GM19455 (cell line): ENCODE data around the gene FLNB.

Experiments
- ATAC-seq: cut with Tn5 transposase; IDR thresholded peaks from one replicate; pipeline ENCODE4 v1.9.1; 2021; ENCODE audit not compliant: unreplicated experiment

The FLNB gene

DNA sequence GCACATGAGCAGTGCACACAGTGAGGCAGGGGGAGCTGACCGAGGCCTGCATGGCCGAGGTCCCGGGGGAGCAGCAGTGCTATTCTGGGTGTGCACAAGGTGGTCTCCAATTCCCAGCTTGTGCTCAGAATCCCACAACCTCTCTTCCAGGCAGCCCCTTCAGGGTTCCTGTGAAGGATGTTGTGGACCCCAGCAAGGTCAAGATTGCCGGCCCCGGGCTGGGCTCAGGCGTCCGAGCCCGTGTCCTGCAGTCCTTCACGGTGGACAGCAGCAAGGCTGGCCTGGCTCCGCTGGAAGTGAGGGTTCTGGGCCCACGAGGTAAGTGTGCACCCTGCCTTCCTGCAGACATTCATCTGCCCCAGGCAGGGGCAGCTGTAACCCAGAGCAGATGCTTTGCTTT is 122.4 kb downstream of the FLNB start:
- ATAC-seq: no peak

DNA sequence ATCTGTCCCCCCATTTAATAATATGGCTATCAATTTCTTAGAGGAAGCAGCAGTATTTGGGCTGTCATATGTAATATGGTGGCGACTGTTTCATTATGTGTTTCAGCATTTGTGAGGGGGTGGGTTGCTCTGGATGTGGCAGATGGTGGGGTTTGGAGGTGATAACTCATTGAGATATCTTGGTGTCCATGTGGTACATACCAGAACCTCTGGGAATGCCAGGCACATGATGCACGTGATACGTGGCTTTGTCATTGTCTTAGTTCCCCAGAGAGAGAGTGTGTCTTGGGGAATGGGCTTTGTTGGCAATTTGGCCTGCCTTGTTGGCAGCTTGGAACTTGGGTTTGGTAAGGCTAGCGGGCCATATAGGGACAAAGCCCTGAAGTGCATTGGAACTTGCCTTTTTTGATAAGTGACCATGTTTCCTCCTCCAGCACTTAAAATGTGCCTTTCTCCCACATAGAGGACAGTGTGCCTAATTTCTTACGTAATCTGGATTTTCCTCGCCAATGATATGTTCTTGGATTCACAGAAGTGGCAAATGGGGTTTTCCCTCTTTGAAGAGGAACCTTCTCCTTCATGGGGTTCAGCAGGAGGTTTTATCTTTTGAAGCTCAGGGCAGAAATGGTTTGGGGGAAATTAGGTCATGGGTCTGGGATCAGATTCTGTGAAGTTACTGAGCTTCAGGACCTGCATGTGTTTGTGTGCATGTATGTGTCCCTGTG is 123.0 kb downstream of the FLNB start:
- no peak for ATAC-seq

DNA sequence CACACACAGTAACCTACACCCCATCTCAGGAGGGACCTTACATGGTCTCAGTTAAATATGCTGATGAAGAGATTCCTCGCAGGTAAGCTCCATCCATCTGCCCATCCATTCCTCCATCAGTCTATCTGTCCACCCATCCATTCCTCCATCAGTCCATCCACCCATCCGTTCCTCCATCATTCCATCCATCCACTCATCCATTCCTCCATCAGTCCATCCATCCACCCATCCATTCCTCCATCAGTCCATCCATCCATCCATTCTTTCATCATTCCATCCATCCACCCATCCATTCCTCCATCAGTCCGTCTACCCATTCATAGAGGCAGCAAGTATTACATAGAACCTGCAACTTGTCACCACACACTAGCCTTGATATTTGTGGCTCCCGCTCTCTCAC is 124.6 kb downstream of the FLNB start:
- ATAC-seq: no peak

DNA sequence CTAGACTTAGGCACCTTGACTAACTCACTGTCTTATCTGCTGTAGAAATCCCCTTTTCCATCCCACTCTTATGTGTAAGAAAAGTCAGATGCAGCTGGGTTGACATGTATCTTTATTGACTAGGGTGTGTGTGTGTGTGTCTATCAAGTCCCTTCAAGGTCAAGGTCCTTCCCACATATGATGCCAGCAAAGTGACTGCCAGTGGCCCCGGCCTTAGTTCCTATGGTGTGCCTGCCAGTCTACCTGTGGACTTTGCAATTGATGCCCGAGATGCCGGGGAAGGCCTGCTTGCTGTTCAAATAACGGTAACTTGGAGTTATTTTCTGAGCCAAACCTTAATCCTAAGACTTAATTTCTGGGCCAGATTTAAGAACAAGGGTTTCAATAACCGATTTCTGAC is 126.2 kb downstream of the FLNB start:
- ATAC-seq: no peak

DNA sequence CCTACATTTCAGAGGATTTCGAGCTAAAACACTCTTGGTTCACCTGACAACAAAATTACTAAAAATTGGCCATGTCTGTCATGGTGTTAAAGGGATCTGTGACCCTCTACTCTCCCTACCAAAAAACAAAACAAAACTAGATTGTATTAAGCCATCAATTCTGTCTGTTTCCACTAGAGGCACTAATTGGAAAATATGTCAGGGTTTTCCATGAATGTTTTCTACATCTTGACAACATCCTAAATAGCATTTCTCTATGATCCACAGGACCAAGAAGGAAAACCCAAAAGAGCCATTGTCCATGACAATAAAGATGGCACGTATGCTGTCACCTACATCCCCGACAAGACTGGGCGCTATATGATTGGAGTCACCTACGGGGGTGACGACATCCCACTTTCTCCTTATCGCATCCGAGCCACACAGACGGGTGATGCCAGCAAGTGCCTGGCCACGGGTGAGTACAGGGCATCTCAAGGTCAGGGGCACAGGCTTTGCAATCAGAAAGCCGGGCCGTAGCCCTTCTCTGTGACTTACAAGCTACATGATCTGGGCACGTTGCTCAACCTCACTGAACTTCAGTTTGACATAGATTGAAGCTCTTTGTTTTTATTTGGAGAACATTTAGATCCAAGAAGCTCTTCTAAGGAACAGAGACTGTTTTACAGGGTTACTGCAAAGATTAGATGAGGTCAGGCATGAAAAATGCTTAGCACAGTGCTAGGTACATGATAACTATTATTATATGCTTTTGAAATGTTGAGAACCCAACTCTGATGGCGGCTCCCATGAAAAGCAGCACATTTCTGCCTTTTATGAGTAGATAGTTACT is 127.7 kb downstream of the FLNB start:
- no peak for ATAC-seq

DNA sequence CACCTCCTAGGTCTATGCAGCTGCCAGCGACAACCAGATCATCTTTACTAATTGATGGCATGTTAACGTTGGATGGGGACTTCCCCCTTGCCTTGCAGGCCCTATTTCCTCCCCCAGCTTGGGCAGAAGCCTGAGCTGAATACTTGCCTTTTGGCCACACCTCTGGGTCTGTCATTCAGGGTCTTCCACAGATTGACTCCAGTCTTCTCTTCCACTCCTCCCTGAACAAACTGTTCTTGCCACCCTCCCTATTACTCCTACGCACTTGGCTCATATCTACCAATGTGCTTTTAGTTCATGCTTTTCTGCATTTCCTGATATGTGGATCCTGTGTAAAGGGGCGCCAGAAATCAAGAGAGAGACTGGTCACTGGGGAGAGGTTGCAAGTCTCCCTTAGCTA is 129.1 kb downstream of the FLNB start:
- no peak for ATAC-seq

DNA sequence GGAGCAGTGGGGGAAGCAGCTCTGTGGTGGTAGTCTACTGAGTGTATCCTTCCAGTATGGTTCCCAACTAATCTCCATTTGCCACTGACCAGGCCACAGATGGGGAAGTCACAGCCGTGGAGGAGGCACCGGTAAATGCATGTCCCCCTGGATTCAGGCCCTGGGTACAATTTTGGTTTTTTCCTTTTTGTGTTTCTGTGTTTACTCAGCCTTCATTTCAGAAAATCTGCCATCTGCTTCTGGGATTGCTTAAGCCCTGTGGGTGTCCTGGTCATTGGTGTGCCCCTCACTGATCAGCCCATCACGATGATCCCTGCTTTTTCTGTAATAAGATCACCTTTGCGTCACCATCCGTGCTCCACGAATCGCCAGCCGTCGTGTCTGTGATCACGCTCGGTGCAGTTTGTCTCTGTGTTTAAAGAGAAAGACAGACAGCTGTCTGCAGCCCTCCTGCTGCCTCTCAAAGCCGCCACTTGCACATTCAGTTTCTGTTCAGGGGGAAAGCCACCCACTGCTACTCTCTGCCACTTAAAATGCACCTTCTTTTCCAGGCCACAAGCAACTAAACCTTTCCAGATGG is 133.6 kb downstream of the FLNB start:
- ATAC-seq: no peak

DNA sequence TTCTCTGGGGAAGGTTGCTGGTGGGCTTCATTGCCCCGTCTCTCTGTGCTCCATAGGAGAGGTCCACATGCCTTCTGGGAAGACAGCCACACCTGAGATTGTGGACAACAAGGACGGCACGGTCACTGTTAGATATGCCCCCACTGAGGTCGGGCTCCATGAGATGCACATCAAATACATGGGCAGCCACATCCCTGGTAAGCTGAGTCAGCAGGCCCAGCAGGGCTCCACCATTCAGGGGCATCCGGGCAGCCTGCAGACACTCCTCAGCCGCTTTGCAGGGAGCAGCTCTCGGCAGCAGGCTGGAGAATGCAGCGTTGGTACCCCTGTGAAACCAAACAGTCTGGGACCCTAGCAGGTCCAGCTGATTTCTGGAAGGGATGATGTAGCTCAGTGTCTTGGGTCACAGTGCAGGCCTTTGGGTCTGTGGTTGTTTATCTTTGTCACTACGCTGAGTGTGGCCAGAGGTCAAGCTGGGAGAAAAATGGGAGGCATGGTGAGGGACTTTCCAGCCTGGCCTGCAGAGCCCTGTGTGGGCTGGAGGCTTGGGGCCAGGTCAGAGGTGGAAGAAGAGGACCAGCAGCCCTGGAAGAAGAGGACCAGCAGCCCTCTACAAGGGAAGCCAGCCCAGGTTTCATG is 135.3 kb downstream of the FLNB start:
- no peak for ATAC-seq

DNA sequence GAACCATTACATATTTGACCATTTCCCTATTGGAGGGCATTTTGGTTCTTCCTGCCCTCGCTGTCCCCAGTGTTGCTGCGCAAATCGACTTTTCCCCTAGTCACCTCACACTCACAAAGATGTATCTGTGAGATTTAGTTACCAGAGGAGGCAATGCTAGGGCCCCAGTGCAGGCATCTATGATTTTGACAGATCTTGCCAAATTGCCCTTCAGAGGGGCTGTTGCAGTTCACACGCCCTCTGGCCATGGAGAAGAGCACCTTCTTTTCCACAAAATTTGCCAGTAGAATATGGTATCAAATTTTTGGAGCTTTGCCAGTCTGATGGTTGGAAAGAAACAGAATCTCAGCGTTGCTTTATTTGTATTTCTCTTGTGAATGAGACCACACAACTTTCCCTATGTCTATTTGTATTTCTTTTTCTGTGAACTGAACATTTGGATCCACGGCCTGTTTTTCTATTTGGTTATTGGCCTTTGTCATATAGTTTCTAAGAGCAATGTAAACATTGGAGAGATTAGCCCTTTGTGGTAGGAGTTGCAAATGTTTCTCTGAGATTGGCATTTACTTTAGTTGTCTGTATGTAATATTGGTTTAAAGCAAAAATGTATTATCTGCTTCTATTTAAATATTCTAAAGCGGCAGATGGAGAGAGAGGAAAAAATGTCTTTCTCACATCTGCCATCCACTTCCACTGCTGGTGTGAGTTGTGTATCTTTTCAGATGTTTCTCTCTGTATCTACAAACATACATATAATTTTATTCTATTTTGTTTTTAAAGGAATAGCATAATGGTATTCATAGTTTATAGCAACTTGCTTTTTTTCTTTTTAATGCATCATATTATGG is 136.5 kb downstream of the FLNB start:
- no peak for ATAC-seq

DNA sequence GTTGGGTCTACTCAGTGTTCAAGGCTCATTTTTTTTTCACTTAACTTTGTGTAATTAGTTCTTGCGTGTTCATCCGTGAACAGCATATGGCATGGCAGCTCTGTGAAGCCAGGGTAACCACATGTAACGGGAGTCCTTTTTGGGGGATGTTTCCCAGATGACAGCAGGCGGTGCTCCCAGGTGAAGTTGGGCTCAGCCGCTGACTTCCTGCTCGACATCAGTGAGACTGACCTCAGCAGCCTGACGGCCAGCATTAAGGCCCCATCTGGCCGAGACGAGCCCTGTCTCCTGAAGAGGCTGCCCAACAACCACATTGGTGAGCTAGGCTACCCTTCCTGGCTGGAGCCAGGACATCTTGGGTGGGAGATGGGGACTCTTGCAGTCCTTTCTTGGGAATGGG is 139.8 kb downstream of the FLNB start:
- no peak for ATAC-seq

DNA sequence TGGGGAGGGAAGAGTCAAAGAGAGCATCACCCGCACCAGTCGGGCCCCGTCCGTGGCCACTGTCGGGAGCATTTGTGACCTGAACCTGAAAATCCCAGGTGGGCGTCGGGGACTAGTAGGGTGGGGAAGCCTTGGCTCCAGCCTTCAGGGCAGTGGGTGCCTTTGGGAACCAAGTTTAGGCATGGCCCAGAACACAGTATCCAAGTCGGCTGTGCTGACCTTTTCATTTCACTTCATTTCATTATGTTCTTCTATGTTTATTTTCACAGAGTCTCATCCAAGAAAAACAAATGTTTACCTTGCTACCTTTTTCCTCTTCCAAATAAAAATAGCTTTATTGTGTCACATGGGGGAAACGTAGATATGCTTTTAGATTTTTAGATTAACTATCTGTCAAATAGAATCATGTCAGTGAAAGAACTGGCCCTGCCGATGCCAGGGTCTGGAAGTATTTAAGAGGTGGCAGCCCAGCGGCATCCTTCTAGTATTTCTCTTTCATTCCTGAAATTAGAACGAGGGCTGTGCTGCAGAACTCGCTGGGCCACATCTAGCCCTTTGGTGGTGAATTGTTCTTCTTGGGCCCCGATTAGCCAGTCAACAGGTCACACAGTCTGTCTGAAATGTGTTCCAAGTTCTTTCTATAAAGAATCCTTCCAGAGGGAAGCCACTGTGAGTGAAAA is 142.0 kb downstream of the FLNB start:
- no peak for ATAC-seq

DNA sequence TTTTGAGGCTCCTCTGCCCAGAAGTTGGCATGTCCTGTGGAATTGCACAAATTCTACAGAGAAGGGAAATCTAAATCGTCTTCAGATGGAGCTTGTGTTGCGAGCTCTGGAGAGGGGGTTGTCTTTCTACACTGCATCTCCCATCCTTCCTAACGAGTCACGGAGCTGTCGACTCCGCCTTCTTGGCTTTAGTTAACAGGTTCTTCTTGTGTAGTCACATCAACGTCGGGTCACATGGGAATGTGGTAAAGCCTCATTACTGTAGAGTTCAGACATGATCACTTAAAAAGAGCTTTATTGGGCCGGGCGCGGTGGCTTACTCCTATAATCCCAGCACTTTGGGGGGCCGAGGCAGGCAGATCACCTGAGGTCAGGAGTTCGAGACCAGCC is 142.6 kb downstream of the FLNB start:
- ATAC-seq: no peak

DNA sequence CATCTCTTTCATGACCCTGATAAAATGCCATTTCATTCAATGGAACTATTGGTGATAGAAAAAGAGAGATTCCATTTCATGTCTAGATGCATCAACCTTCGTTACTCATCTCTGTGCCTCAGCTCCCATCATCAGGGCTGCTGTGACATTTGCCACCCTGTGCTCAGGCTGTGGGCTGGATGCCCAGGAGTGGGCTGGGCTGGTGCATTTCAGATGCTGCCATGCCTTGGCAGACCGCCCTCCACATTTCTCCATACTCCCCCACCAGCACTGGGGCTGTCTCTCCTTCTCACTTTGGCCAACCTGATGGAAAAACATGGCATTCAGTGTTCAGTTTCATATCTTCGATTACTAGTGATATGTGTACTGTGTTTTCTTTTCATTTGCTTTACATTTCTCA is 143.4 kb downstream of the FLNB start:
- ATAC-seq: no peak

DNA sequence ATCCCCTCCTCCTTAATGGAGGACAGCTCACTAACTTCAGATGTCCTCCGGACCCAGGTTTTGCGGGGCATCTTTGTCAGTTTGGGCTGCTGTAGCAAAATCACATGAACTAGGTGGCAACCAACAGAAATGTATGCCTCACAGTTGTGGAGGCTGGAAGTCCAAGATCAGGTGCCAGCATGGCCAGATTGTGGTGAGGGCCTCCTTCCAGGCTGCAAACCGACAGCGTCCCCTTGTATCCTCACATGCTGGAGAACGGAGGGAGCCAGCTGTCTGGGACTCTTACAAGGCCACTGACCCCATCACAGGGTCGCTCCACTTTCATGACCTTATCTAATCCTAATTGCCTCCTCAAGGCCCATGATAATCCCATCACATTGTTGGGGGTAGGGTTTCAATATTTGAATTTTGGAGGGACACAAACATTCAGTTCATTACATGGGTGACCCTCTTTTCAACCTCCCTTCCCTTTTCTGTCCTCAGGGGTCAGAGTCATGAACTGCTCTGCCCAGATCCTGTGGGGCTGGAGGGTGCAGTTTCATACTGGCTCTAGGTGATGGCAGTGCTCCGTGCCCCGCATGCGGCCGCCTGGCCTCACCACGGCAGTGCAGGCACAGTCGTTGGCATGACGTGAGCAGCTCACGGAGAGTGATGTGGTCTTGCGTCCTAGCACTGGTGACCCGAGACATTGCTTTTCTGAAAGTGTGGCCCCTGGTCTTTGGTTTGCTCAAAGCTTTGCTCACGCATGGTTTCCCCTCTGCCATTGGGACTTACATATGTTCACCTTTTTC is 144.2 kb downstream of the FLNB start:
- no peak for ATAC-seq

DNA sequence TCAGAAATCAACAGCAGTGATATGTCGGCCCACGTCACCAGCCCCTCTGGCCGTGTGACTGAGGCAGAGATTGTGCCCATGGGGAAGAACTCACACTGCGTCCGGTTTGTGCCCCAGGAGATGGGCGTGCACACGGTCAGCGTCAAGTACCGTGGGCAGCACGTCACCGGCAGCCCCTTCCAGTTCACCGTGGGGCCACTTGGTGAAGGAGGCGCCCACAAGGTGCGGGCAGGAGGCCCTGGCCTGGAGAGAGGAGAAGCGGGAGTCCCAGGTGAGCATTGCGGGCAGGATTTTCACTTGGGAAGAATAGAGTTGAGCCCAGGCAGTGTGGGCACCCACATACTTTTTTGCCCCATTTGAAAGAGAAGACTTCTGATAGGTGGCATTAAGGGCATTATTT is 145.1 kb downstream of the FLNB start:
- ATAC-seq: no peak

DNA sequence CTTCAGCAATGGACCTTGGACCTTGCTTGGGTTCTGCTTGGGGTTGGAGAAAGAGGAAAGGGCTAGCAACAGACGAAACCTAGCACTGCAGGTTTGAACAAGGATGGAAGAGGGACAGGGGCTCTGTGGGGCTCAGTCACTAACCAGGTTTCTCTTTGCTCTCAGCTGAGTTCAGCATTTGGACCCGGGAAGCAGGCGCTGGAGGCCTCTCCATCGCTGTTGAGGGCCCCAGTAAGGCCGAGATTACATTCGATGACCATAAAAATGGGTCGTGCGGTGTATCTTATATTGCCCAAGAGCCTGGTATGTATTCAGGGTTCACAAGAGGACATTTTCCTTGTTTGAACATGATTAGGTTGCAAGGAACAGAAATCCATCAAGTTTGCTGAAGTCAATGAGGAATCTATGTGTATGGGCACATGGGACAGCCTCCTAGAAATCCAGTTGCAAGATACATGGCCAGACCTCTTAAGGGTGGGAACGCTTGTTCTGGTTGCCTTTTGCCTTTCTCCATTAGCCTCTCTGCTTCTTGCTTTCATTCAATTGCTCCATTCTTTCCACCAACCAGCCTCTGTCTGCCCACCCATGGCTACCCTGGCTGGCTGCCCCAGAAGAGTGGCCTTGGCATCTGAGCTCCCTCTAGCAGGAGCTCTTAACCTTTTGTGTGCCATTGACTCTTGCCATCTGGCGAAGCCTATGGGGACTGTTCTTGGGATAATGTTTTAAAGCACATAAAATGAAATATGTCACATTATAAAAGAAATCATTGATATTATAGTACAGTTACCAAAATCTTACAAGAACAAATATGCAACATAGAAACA is 146.6 kb downstream of the FLNB start:
- ATAC-seq: no peak

DNA sequence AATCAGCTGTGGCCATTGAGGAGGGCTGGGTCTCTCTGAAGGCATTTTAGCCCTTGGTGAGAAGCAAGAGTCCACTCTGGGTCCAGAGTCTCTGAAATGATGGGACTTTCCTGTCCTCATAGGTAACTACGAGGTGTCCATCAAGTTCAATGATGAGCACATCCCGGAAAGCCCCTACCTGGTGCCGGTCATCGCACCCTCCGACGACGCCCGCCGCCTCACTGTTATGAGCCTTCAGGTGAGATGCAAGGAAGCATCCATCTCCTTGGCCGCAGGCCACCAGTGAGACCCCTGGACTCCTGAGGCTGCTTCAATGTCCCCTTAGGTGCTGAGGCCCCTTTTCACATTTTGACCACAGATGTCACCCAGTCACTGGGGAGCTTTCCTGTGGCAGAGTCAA is 147.6 kb downstream of the FLNB start:
- ATAC-seq: no peak

DNA sequence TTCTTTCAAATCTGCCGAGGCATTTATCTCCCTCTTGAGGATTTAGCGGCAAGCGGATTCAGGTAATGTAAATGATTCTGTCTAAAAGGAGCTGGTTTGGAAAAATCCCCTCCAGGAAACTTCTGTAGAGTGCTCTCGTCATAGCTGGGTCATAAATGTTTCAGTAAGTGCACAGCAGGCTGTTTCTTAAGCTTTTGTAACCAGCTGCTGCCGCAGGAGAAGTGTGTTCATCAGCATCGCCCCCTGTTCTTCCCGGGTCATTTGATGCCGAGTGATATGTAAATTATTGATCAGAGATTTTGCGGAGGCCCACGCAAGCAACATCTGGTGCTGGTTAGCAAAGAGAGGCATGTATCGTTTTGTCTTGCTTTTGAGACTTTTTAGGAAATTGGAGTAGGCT is 149.5 kb downstream of the FLNB start:
- no peak for ATAC-seq
